HG03378 (cell line): ENCODE results near the gene FAM187B.

Experiments
- ATAC-seq: cut with Tn5 transposase; IDR thresholded peaks from one replicate; pipeline ENCODE4 v1.9.1; 2021; ENCODE audit warnings: mild to moderate bottlenecking, moderate library complexity; ENCODE audit not compliant: unreplicated experiment

FAM187B gene

DNA sequence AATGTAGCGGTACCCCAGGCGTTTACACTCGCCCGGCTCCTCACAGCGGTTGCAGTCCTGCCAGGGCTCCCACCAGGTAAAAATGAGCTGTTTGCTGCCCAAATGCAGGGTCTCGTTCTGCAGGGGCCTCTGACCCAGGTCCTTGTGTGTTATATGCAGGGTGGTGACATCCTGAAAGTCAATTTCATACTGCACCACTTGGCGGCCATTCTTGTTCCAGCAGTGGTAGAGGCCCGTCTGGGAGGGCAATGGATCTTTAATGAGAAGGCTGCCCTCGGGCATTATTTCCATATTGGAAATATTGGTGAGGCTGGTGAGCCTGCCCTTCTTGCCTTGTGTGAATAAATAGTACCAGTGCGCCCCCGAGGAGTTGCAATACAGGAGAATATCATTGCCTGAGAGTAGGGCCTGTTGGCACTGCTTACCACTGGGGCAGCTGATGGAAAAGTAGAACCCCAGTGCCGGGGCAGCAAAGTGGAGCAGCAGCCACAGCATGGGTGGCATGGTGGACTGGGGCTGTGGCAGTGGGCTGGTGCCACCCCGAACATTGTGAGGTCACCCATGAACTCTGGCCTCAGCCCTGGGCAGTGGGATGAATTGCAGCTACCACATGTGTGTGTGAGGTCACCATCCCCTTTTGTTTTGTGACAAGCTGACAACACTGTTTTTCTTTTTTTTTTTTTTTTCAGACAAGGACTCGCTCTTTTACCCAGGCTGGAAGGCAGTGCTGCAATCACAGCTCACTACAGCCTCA lies at the start of gene FAM187B:
FAM187B (minus strand) TSS at position 563 of the 754 bp plus-strand sequence; CDS start at position 504, 59 bp downstream.
- ATAC-seq: no peak

DNA sequence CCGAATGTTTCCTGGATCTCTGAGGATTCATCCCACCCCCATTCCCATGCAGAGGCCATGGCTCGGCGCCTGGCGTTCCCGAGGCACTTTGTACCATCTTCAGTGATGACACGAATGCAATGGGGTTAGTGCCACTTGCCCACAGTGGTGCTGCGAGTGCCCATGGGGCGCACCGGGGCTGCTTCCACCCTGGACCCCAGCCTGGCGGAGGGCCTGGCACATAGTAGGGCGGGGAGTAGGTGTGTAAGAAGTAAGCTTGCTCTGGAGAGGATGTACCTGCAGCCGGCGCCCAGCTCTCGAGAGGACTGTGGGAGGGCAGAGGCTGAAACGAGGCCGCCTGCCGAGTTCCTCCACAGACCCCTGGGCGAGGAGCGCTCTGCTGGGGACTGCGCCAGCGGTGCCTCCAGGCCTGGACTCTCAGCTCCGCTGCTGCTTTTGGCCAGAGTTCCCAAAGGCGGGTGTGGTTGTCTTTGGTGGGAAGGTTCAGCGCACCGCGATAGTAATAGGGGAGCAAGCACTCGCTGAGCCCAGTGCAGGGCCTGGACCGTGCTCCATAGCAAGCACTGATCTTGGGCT lies 48.3 kb upstream of the FAM187B start:
- no peak for ATAC-seq

- no peak for ATAC-seq
These were observed 45.8 kb upstream of the FAM187B start for GRCh38 chr19:35274323-35274722.

- no peak for ATAC-seq
These were observed 45.2 kb upstream of the FAM187B start for GRCh38 chr19:35273686-35274259.

DNA sequence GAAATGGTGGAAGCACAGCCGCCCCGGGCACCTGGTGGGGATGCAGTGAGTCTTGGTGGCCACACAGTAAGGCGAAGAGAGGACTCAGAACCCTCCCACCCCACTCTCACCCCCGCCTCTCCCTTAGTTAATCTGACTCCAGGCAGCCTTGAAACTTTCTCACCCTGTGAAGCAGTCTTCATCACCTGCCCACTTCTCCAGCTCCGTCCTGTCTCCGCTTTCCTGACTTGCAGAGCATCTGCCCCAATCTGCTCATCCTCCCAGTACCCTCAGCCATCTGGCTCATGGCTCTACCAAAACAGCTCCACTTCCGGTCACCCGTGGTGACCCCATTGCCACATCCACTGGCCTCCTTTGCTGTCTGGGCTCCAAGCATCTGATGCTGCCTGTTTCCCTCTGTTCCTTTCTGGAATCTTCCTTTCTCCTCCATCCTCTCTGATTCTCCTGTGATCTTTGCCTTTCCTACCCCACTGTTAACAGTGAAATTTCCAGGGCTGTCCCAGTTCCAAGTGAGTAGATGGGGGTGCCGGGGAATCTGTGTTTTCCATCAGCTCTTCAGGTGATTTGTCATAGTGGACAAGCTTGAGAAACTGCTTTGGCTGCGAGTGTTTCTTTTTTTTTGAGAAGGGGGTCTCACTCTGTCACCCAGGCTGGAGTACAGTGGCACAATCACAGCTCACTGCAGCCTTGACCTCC lies 44.6 kb upstream of the FAM187B start:
- no peak for ATAC-seq

DNA sequence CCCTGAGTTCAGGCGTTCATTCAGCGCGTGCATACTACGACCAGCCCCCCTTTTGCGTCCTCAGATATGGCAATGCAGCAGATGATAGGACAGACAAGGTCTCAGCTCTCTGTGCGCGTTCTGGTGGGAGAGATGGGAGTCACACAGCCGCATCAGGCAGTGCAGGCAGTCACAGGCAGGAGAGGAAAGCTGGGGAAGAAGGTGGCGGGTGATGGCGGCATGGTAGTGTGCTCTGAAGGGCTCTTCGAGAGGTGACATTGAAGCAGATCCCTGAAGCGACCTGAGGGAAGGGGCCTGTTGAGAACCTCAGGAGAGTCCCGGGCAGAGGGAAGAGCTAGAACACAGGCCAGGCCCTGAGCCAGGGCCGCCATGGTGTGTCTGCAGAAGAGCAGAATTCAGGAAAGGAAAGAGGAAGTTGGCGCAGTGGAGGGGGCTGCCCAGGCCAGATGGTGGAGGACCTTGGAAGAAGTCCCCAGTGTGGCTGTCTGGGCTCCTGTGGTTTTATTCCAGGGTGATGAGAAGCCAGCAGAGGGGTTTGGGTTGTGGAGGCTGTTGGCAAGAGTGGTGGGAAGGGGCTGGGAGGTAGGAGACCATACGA lies 43.7 kb upstream of the FAM187B start:
- no peak for ATAC-seq

DNA sequence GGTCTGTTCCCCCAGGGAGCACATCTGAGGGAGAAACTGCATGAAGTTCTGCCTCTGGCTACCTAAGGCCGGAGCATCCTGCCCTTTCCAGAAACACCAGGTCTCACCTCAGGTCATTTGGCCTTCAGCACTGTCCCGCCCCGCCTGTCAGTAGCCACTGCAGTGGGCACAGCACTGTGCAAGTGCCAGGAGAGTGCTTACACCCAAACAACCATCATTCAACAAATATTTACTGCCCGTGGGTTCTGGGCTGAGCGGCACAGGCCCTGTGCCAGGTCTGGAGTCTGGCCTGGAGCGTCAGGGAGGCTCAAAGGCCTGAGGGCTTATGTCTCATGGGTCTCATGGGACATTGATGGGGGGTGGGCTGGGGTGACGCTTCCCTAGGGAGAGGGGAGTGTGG lies 43.0 kb upstream of the FAM187B start:
- ATAC-seq: no peak

DNA sequence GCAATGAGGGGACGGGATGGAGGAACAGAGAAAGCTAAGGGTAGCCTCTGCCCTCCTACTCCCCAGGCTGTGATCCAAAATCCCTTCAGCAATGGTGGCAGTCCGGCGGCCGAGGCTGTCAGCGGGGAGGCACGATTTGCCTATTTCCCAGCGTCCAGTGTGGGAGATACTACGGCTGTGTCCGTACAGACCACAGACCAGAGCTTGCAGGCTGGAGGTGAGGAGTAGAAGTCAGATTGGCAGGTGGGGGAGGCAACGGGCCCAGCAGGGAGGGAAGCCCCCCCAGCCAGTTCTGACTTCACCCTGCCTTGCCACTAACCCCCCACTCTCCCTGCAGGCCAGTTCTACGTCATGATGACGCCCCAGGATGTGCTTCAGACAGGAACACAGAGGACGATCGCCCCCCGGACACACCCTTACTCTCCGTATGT lies 41.9 kb upstream of the FAM187B start:
- no peak for ATAC-seq

DNA sequence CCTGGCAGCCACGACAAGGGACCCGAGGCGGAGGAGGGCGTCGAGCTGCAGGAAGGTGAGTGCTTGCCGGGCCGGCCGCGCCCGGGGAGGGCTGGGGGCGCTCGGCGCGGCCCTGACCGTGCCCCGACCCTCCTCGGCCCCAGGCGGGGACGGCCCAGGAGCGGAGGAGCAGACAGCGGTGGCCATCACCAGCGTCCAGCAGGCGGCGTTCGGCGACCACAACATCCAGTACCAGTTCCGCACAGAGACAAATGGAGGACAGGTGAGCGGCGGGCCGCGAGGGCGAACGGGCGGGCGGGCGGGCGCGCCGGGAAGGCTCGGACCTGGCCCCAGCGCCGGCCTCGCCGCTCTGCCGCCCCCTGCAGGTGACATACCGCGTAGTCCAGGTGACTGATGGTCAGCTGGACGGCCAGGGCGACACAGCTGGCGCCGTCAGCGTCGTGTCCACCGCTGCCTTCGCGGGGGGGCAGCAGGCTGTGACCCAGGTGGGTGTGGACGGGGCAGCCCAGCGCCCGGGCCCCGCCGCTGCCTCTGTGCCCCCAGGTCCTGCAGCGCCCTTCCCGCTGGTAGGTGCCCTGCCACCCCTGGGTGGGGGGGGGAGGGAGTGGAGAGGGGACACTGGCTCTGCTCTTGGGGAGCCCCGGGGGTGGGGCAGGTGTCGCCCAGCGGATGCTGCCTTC lies 41.0 kb upstream of the FAM187B start:
- ATAC-seq: peak; percentile 44

DNA sequence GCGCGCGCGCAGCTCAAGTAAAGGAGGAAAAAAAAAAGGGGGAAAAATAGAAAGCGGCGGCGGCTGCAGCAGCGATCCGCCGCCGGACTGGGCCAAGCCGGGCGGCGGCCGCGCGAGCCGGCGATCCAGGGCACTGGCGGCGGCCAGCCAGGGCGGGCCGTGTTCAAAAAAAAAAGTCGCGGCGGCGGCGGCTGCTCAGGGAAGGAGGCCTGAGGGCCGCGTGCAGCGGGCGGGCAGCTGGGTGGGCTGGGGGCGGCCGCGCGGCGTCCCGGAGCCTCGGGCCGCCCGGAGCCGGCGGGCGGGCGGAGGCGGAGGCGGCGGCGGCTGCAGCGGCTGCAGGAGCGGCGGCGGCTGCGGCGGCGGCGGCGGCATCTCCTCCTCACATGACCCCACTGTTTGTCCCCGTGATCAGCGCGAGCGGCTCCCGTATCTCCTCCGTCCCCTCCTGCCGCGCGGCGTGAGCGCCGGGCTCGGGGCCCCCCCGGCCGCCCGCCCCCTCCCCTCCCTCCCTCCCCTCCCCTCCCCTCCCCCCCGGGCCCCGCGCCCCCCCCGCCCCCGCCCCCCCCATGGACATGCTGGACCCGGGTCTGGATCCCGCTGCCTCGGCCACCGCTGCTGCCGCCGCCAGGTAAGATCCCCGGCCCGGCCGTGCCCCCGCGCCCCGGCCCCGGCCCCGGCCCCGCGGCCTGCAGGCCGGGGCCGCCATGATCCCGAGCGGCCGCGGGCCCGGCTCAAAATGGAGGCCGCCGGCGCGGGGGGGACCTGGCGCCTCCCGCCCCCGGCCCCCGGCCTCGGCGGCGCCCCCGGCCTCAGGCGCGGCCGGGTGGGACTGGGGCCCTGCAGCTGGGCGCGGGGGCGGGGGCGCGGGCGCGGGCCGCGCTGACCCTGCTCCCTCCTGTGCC lies 40.2 kb upstream of the FAM187B start, which contains the start of gene USF2:
USF2 (plus strand) TSS at position 427 of the 902 bp plus-strand sequence; CDS start at position 567, 140 bp downstream.
- ATAC-seq: no peak

DNA sequence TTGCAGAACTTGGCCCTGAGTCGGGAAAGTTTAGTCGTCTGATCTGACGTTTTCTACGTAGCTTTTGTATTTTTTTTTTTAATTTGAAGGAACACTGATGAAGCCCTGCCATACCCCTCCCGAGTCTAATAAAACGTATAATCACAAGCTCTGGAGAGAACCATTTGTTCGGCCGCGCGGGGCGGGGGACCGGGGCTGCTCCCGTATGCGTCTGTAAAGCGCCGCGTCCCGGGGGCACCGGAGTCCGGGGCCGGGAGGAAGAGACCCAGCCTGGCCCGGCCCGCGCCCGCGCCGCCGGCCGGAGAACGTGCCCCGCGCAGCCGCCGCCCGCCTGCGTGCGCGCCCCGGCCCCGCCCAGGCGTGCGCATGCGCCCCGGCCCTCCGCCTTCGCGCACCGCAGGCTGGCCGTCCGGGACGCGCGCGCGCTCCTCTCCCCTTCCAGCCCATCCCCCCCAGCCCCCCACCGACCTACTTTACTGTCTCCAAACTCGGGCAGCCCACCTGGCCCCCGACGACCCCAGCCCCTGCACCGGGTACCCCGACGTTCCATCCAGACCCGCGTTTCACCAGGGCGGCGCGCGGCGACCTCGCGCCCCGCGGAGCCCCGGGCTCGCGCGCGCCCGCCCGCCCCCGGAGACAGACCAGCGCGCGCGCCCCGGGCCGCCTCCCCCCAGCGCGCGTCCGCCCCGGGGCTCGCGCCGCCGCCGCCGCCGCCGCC lies 39.4 kb upstream of the FAM187B start:
- no peak for ATAC-seq

- no peak for ATAC-seq
These were observed 38.8 kb upstream of the FAM187B start for GRCh38 chr19:35267353-35267817.

GRCh38 chr19:35266520-35267352 lies 38.2 kb upstream of the FAM187B start:
- no peak for ATAC-seq

GRCh38 chr19:35265900-35266519 lies 37.5 kb upstream of the FAM187B start:
- ATAC-seq: no peak

DNA sequence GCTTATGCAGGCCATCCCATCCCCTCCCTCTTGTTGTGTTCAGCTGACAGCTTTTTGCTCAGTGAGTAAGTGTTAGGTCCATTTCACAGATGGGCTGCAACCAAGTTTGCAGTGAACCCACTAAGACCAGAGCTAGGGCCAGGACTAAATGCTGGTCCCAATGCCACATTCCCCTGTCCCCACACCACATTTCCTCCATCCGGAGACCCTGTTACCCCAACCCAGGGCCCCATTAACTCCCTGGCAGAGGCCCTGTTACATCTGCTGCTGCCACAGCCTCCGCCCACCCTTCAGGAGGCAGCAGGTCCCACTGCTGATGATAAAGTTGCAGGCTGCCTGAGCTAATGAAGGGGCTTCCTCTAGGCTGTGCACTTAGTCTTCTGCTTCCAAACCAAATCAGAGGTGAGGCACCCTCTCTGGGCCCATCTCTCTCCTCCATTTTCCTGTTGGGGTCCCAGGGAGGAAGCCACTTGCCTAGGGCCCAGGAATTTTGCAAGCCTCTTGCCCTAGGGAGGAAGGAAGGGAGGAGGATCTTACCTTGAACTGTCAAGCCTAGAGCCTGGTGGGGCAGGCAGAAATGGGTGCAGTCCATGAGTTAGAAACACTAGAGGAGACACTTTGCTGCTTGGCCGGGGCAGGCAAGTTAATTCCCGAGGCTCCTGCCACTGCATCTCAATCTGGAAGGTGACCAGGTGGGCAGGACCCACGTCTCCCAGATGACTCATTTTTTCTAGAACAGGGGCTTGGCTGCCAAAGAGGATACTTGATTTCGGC lies 36.8 kb upstream of the FAM187B start:
- no peak for ATAC-seq

DNA sequence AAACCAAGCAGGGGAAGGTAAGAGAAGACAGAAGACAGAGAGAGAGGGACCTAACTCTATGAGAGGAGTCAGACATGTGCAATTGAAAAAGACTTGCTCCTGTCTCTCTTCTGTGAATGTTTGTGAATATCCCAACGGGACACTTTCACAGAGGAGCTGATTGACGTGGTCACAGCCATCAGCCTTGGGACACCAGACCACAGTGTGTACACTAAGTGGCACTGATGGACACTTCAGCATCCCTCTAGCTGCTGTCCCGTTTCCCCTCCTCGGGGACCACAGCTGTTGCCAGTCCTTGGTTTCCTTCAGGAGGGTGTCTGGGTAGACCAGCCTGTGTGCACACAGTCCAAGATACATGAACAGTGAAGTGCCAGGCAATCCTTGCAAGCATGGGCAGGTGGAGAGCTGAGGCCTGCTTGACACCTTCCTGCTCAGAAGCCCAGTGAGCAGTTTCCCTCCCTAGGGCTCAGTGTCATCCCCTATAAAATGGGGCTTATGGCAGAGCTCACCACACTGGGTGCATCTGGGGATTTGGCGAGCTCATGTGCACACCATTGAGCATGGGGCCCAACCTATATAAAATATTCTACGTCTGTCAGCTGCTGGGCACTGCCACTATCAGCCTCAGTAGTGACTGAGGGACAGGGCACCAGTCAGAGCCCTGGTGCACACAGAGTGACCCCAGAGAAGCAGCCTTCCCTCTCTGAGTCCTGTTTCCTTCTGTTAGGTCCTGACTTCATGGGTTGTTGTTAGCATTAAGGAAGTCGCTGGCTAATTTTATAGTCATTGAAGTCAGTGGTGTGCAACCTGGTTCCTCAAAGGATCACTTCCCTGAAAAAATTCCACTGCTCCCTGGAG lies 36.0 kb upstream of the FAM187B start:
- ATAC-seq: no peak
